ENCODE measurements around the gene MAPRE3.
A peak's percentile ranks its signal among the peaks of the same experiment; 100 is the strongest.

Gene MAPRE3

DNA sequence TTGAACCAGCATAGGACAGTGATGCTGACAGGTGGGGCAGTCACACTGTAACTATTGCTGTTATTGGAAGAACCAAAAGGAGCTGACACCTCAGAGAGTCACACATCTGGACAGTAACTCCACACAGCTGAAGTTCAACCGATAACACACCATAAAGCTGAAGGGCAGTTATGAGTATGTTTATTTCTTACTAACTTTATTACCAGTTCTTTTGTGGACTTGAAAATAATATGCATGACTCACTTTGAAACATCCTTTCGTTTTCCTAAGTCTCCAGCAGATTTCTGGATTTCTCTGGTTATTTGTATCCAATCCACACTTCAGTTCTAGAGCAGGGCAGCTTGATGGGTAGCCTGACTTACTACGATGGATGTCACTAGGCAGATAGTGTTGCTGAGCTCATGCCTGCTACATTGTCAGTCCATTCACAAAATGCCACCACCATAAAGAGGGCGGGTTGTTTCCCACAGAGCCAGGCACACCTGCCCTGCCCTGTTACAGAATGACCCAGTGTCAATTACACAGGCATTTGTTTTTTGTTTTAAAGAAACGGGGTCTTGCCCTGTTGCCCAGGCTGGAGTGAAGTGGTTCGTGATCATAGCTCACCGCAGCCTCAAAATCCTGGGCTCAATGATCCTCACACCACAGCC lies 72.7 kb downstream of the MAPRE3 start:
- DNase-seq: no peak

GRCh38 chr2:27049422-27050280 lies 79.2 kb downstream of the MAPRE3 start:
- DNase-seq: peak; percentile 55

DNA sequence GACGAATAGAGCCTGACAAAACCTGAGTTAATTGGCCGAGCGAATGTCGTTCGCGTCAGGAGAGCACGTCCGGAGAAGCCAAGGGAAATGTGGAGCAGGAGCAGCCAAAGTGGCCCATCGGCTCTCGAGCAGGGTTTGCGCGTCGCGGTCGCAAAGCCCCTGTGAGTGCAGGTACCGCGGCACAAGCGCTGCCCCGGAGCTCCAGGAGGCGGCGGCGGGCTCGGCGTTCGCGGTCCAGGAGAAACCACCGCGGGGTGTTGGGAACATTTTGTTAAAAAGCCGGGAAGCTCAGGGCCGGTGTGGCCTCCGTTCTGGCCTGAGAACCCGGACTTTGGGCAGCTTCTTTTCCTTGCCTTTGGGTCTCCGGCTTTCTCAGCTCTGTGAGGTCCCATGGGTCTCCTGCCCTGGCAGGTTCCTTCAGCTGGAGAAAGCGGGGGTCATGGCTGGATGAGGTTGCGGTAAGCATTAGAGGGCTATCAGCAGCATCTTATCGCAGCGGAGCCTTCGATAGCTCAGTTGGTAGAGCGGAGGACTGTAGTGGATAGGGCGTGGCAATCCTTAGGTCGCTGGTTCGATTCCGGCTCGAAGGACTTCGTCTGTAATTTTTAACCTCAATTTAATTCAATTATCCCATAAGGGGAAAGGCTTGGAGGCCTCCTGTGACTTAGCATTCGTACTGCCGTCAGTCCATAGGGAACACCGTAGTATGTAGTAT lies 80.0 kb downstream of the MAPRE3 start:
- DNase-seq: peak; percentile 92

DNA sequence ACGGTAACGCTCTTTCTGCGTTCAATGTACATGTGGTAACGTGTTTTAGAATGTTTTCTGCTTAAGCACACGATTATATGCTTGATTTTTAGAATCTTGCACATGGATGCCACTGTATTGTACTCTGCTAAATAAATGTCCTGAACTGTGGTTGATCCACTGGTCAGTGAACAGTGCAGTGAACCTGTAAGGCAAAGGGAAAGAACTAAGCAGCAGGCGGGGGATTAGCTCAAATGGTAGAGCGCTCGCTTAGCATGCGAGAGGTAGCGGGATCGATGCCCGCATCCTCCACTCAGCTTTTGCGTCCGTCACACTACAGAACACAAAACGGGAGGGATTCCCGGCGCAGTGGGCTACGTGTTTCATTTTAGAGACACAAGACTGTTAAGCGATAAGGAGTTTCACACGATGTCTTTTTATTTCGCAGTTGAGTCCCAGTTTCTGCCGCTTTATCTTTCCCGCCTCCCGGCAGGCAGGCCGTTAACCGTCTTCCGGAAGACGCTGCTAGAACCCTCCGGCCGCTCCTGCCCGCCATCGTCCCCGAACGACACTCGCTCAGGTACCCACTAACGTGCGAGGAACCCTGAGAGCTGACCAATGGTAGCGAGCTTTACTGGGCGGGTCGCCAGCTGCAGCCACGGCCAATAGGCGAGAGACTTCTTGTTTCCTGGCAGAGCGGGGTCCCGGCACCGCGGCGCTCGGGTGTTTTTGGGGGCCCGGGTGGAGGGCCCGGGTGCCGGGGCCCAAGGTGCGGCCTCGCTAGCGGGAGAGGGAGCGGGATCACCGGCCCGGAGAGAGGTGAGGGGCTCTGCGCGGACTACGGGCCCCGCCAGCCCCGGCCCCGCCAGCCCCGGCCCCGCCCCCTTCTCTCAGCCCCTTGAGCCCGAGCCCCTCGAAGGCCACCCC lies 80.8 kb downstream of the MAPRE3 start, which contains the start of gene AGBL5:
Gene AGBL5 (plus strand): TSS at position 673 of the 906 bp plus-strand sequence. CDS start 1,291 bp downstream, outside the sequence.
- DNase-seq: peak; percentile 95

- no peak for DNase-seq
Observed at GRCh38 chr2:27051902-27052645, 81.6 kb downstream of the MAPRE3 start.

GRCh38 chr2:27053321-27053720 lies 82.9 kb downstream of the MAPRE3 start:
- no peak for DNase-seq

- no peak for DNase-seq
Observed at GRCh38 chr2:27053776-27054175, 83.3 kb downstream of the MAPRE3 start.

- DNase-seq: no peak
Observed at GRCh38 chr2:27054721-27055120, 84.3 kb downstream of the MAPRE3 start.

GRCh38 chr2:27057184-27057583 lies 86.7 kb downstream of the MAPRE3 start:
- DNase-seq: no peak

DNA sequence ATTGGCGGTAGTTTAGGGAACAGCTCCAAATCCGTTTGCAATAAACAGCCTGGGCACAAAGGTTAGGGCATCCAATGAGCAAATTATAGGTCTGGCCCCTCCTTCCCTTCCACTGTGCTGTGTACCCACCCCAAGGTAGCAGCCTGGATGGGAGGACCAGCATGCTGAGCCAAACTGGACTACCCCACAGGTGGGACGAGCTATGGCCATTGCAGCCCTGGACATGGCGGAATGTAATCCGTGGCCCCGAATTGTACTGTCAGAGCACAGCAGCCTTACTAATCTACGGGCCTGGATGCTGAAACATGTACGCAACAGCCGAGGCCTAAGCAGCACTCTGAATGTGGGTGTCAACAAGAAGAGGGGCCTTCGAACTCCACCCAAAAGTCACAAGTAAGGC lies 87.8 kb downstream of the MAPRE3 start:
- DNase-seq: no peak

- DNase-seq: no peak
Observed at GRCh38 chr2:27059141-27059820, 88.8 kb downstream of the MAPRE3 start.

- no peak for DNase-seq
Observed at GRCh38 chr2:27060323-27060722, 89.9 kb downstream of the MAPRE3 start.

DNA sequence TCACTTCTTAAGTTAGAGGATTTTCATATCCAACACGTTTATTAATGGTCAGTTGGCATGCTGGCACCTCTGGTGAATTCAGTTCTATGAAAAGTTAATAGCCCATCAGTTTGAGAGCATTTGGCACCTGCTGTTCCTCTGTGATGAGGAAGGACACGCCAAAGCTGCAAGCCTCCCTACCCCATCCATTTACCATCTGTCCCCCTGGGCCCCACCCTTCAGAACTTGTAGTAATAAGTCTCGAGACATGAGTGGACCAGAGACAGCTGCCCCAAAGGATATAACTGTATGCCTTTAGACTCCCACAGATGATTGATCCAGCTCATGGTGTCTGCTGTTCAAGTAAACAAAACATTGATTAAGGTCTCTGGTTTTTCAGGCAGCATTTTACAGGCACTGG lies 94.7 kb downstream of the MAPRE3 start:
- DNase-seq: no peak

- no peak for DNase-seq
Observed at GRCh38 chr2:27067385-27067784, 96.9 kb downstream of the MAPRE3 start.

GRCh38 chr2:27069436-27069835 lies 99.0 kb downstream of the MAPRE3 start:
- no peak for DNase-seq

DNA sequence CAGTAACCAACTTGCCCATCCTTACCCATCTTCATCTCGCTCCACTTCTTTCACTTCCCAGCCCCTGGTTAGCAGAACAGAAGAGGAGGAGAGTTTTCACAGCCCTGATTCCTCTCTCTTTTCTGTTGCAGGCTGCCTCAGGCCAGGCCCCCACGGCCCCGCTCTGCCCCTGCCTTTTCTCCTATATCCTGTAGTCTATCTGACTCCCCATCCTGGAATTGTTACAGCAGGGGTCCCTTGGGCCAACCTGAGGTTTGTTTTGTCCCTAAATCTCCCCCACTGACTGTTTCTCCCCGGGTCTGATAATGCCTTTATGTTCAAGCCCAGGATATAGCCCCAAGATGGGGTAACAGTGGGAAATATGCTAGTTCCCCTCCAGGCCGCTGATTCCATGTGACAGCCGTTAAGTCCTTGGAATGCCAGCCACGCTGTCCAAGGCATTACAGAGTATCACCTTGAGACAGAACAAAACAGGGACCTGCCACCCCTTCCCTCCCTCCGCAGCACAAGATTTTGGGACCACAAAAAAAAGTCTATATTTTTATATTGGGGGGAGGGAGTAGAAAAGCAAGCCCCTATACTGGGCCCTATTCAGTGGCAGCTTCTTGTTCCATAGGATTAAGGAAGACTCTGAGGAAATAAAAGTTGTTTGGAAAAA lies 99.7 kb downstream of the MAPRE3 start:
- DNase-seq: no peak

GRCh38 chr2:27070653-27071276 lies 100.3 kb downstream of the MAPRE3 start:
- no peak for DNase-seq

- peak; percentile 88 for DNase-seq
Observed at GRCh38 chr2:27071277-27071989, 101.0 kb downstream of the MAPRE3 start, which contains the start of gene OST4. TSS of gene OST4 (minus strand) at chr2:27071654.

All from central memory CD4-positive, alpha-beta T cell (primary cell).